CD14-positive monocyte (primary cell): Measurements from ENCODE around the gene SYNCRIP. TPM values are rescaled to one million over a fixed set of nuclear protein-coding genes. Genes with fewer than 3 reads are reported as not detected.

Experiments
- DNase-seq, 3 donors: peaks; one replicate each; pipeline ENCODE4 v3.0.0-alpha.2; 2011 to 2022
- H2AFZ ChIP-seq: 2 replicates; pipeline ENCODE4 v1.6.0; 2012; ENCODE audit warnings: mild to moderate bottlenecking, low read depth, low read length, inconsistent platforms; ENCODE audit not compliant: insufficient read depth, poor library complexity, severe bottlenecking
- H3K27ac ChIP-seq, 2 donors: 1 replicate in 1 of 2; 2 replicates in 1 of 2; pipeline ENCODE4 v1.5.1; 2012 to 2013; ENCODE audit warnings: low read length in 2 of 2, control low read depth in 1 of 2, inconsistent platforms in 1 of 2, low read depth in 1 of 2, mild to moderate bottlenecking in 1 of 2
- H3K27me3 ChIP-seq, 2 donors: one replicate each; pipeline versions ENCODE4 v1.6.0 to v1.6.1; 2011 to 2013; ENCODE audit warnings: low read length in 2 of 2; ENCODE audit not compliant: control insufficient read depth in 2 of 2, insufficient read depth in 2 of 2
- H3K36me3 ChIP-seq, 2 donors: replicated peaks in 1 of 2; 1 replicate in 1 of 2; 2 replicates in 1 of 2; pipeline versions ENCODE4 v1.5.1 to v1.6.1; 2012 to 2013; ENCODE audit warnings: low read length in 2 of 2, control low read depth in 1 of 2, inconsistent platforms in 1 of 2, mild to moderate bottlenecking in 1 of 2; ENCODE audit not compliant: insufficient read depth in 2 of 2, control insufficient read depth in 1 of 2
- H3K4me1 ChIP-seq, 2 donors: 1 replicate in 1 of 2; 2 replicates in 1 of 2; pipeline versions ENCODE4 v1.5.1 to v1.6.1; 2012 to 2013; ENCODE audit warnings: low read length in 2 of 2, control low read depth in 1 of 2, inconsistent platforms in 1 of 2, mild to moderate bottlenecking in 1 of 2, moderate library complexity in 1 of 2; ENCODE audit not compliant: insufficient read depth in 2 of 2, control insufficient read depth in 1 of 2
- H3K4me2 ChIP-seq: replicated peaks from 2 replicates; pipeline ENCODE3; 2012; ENCODE audit warnings: low read length, moderate library complexity, mild to moderate bottlenecking; ENCODE audit not compliant: poor library complexity, severe bottlenecking; ENCODE audit errors: extremely low read depth
- H3K4me3 ChIP-seq, 3 experiments: fragments of 200-600 bp in 1 of 3; sonication (generic) in 1 of 3; replicated peaks in 1 of 3; 1 replicate in 2 of 3; 2 replicates in 1 of 3; pipeline ENCODE4 v1.5.1; 2011 to 2013; ENCODE audit warnings: low read length in 3 of 3, mild to moderate bottlenecking in 3 of 3, control low read depth in 2 of 3, low read depth in 2 of 3, inconsistent platforms in 1 of 3, moderate library complexity in 1 of 3
- H3K79me2 ChIP-seq: 2 replicates; pipeline ENCODE4 v1.6.0; 2012; ENCODE audit warnings: mild to moderate bottlenecking, control low read depth, inconsistent platforms, low read length, moderate library complexity; ENCODE audit not compliant: insufficient read depth
- H3K9ac ChIP-seq: 2 replicates; pipeline ENCODE4 v1.6.0; 2017; ENCODE audit warnings: low read length, mild to moderate bottlenecking; ENCODE audit not compliant: insufficient read depth, poor library complexity, severe bottlenecking
- H3K9me3 ChIP-seq, 2 donors: replicated peaks in 1 of 2; 1 replicate in 1 of 2; 2 replicates in 1 of 2; pipeline versions ENCODE4 v1.5.1 to v1.6.1; 2012 to 2013; ENCODE audit warnings: low read length in 2 of 2, control low read depth in 1 of 2; ENCODE audit not compliant: control insufficient read depth in 1 of 2, insufficient read depth in 1 of 2
- H4K20me1 ChIP-seq: 2 replicates; pipeline ENCODE4 v1.6.0; 2012; ENCODE audit warnings: mild to moderate bottlenecking, low read length, control low read depth, moderate library complexity; ENCODE audit not compliant: insufficient read depth
- H3K27ac Mint-ChIP-seq, 7 donors: one replicate each; pipeline ENCODE4 v1.8.0; 2020; ENCODE audit warnings: mild to moderate bottlenecking in 7 of 7, mixed read lengths in 7 of 7, moderate library complexity in 6 of 7, inconsistent platforms in 2 of 7
- H3K27me3 Mint-ChIP-seq, 3 donors: one replicate each; pipeline ENCODE4 v1.8.0; 2021 to 2022; ENCODE audit warnings: low read depth in 3 of 3, mild to moderate bottlenecking in 3 of 3, mixed read lengths in 3 of 3, moderate library complexity in 3 of 3, inconsistent platforms in 1 of 3
- H3K36me3 Mint-ChIP-seq, 2 donors: one replicate each; pipeline ENCODE4 v1.8.0; 2020; ENCODE audit warnings: mixed read lengths in 2 of 2, inconsistent platforms in 1 of 2, mild to moderate bottlenecking in 1 of 2
- H3K4me1 Mint-ChIP-seq: one replicate; pipeline ENCODE4 v1.8.0; 2020; ENCODE audit warnings: mild to moderate bottlenecking, mixed read lengths
- H3K4me3 Mint-ChIP-seq, 2 donors: one replicate each; pipeline ENCODE4 v1.8.0; 2020; ENCODE audit warnings: mild to moderate bottlenecking in 2 of 2, mixed read lengths in 2 of 2, moderate library complexity in 1 of 2
- H3K9me3 Mint-ChIP-seq, 7 donors: one replicate each; pipeline ENCODE4 v1.8.0; 2020 to 2022; ENCODE audit warnings: mixed read lengths in 7 of 7, mild to moderate bottlenecking in 6 of 7, moderate library complexity in 6 of 7, inconsistent platforms in 2 of 7
- WGBS: methylation state at CpG from one replicate; pipeline ENCODE4 v1.1.5; 2013; ENCODE audit warnings: missing lambda C conversion rate; ENCODE audit not compliant: insufficient coverage; 5-methylcytosine and 5-hydroxymethylcytosine counted together
- intact Hi-C, 2 donors: fragments of 100-400 bp; cut with micrococcal nuclease; formaldehyde crosslinking; loops; one replicate each; pipeline versions ENCODE4 v1.15.0 to v1.15.1; 2023
- polyA plus RNA-seq, 3 donors: library from polyadenylated mRNA; depleted of rRNA in 1 of 3; unstranded in 2 of 3; stranded (reverse) in 1 of 3; fragments of 300-500 nt in 2 of 3; fragments of >200 nt in 1 of 3; fragmentation: Illumina TruSeq in 2 of 3; gene quantifications; 1 replicate in 2 of 3; 2 replicates in 1 of 3; pipeline ENCODE4 v1.2.3, GENCODE V29; 2012 to 2021
- TF ChIP-seq, protein P1 (sequence below): fragments of 200-600 bp; IDR thresholded peaks from one replicate; pipeline ENCODE4 v1.8.0; 2022; ENCODE audit warnings: antibody characterized with exemption, mild to moderate bottlenecking

Gene SYNCRIP
- polyA plus RNA-seq, 3 donors, result 11.1 to 41.4 (median 36.6) TPM

DNA sequence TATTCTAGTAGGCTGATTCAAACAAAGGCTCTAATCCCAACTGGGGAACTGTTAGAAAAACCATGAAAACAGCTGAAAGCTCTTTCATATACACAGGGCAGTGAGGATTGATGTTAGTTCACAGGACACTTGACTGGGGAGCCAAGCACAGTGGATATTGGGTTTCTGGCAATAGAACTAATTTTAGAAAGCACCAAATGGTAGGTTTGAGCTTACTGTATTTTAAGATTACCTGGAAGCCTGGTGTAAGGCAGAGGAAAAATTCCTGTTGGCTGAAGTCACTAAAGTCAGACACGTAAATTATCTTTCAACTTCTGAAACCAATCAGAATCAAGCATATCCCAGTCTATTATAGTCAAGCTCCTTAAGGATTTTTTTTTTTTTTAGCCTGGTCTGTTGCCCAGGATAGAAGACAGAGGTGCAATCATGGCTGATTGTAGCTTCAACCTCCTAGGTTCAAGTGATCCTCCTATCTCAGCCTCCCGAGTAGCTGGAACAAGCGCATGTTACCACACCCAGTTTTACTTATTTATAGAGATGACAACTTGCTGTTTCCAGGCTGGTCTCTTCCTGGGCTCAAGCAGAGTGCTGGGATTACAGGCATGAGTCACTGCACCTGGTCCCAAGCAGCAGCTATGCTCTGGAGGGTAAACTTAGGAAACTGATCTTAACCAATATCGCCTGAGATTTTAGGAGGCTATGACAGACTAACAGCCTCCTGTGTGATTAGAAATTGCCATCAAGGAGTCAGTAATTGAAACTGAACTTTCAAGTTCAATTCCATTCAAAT lies 32.5 kb upstream of the SYNCRIP start:
- Mint-ChIP-seq H3K4me3 (peak overlapping the region; percentile 96 to 99), H3K27me3 (peaks cover 0 to 3% (median 1%) of the 10 kb centered on the region in 3 donors), H3K4me1 (peaks cover 56% of the 10 kb centered on the region), H3K36me3 (peaks cover 8 to 22% of the 10 kb centered on the region in 2 donors), H3K27ac (peak overlapping the region in 6 of 7 donors; percentile 25 to 95 (median 51)), H3K9me3 (no peaks in the 10 kb centered on the region)
- Histone ChIP-seq H2AFZ (no peak overlapping the region), H3K4me2 (peak overlapping the region; percentile 84), H3K36me3 (peaks cover 0 to 27% of the 10 kb centered on the region in 2 donors), H3K4me1 (peaks cover 37 to 46% of the 10 kb centered on the region in 2 donors), H3K4me3 (peak overlapping the region in 1 of 3 experiments; percentile 92), H4K20me1 (peaks cover 55% of the 10 kb centered on the region), H3K9ac (no peak overlapping the region), H3K27ac (peak overlapping the region in 1 of 2 donors; percentile 89), H3K79me2 (peaks cover 70% of the 10 kb centered on the region), H3K9me3 (no peaks in the 10 kb centered on the region), H3K27me3 (no peaks in the 10 kb centered on the region)
- WGBS, result no CpG with 5 or more reads among the region's 4 CpGs
- TF ChIP-seq, protein P1, sequence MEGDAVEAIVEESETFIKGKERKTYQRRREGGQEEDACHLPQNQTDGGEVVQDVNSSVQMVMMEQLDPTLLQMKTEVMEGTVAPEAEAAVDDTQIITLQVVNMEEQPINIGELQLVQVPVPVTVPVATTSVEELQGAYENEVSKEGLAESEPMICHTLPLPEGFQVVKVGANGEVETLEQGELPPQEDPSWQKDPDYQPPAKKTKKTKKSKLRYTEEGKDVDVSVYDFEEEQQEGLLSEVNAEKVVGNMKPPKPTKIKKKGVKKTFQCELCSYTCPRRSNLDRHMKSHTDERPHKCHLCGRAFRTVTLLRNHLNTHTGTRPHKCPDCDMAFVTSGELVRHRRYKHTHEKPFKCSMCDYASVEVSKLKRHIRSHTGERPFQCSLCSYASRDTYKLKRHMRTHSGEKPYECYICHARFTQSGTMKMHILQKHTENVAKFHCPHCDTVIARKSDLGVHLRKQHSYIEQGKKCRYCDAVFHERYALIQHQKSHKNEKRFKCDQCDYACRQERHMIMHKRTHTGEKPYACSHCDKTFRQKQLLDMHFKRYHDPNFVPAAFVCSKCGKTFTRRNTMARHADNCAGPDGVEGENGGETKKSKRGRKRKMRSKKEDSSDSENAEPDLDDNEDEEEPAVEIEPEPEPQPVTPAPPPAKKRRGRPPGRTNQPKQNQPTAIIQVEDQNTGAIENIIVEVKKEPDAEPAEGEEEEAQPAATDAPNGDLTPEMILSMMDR, result no peak
- peak in 1 of 3 donors; percentile 38 for DNase-seq
- intact Hi-C loops, result loop anchor here (5.0 to 10.0 kb wide), 3 partner anchors 50 to 1732 kb away; partner anchors contain the start of genes CFAP206 (in 1 of the 2) and SNX14 (in 1 of the 2)

DNA sequence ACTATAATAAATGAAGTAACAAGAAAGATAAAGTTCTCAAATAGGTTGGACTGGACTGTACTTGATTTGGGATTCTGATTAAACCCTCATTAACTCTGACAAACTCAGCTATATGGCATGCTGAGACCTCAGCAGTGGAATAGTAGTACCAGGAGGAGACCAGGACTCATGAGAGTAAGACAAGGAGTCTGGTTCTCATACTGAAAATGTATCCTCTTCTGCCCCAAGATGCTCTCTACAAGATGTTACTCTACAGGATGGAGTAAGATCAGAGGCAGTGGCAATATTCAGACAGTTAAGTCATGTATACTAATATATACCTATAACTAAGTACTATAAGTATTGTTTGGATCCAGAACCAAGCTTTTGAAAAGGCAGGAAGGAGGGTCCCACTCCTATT lies 31.9 kb upstream of the SYNCRIP start:
- Mint-ChIP-seq H3K4me3 (no peak overlapping the region), H3K27me3 (peaks cover 0 to 3% (median 1%) of the 10 kb centered on the region in 3 donors), H3K36me3 (peaks cover 8 to 25% of the 10 kb centered on the region in 2 donors), H3K4me1 (peaks cover 57% of the 10 kb centered on the region), H3K9me3 (no peaks in the 10 kb centered on the region), H3K27ac (peak overlapping the region in 1 of 7 donors; percentile 50)
- no peak for DNase-seq
- Histone ChIP-seq H3K36me3 (peaks cover 0 to 27% of the 10 kb centered on the region in 2 donors), H3K27me3 (no peaks in the 10 kb centered on the region), H3K4me2 (no peak overlapping the region), H2AFZ (no peak overlapping the region), H3K27ac (peak overlapping the region in 1 of 2 donors; percentile 89), H3K4me1 (peaks cover 33 to 40% of the 10 kb centered on the region in 2 donors), H4K20me1 (peaks cover 55% of the 10 kb centered on the region), H3K4me3 (no peak overlapping the region), H3K9ac (no peak overlapping the region), H3K79me2 (peaks cover 67% of the 10 kb centered on the region), H3K9me3 (no peaks in the 10 kb centered on the region)
- intact Hi-C loops, result loop anchor here (5.0 to 10.0 kb wide), 3 partner anchors 50 to 1733 kb away; partner anchors contain the start of genes CFAP206 (in 1 of the 2) and SNX14 (in 1 of the 2)
- TF ChIP-seq, protein P1, result no peak
